ENCODE measurements around the gene CLEC3B.

GRCh38 chr3:45060165-45060892 lies 34.2 kb downstream of the CLEC3B start:
- no peak for TF ChIP-seq POLR2A (IDR thresholded peaks at IDR 0.05)
- TF ChIP-seq CTCF (IDR thresholded peaks at IDR 0.05), result no peak
- no peak for TF ChIP-seq EP300 (IDR thresholded peaks at IDR 0.05)

Data from ovary (tissue), 3 donors.